Pancreas (tissue), 10 donors: ENCODE data around the gene DUSP16. TPM values are rescaled to one million over a fixed set of nuclear protein-coding genes. Genes with fewer than 3 reads are reported as not detected.

Experiments used
- ATAC-seq, 4 donors: fragments of 200-7000 bp; cut with Tn5 transposase; one replicate each; pipeline versions ENCODE4 v1.8.0 to v1.9.1; 2020; ENCODE audit warnings: mild to moderate bottlenecking in 4 of 4, moderate library complexity in 4 of 4
- DNase-seq, 6 donors: peaks; one replicate each; pipeline ENCODE4 v3.0.0-alpha.2; 2020
- FAIRE-seq: peaks from 2 replicates; lab custom pipeline; 2012; peaks lifted over from hg19 to GRCh38; lab: Jason Lieb, UNC
- H3K27ac ChIP-seq, 4 donors: fragments of 200-600 bp; sonication (generic); 1 replicate in 3 of 4; 2 replicates in 1 of 4; pipeline versions ENCODE4 v1.5.0 to v1.8.0; 2020
- H3K27me3 ChIP-seq, 4 donors: fragments of 200-600 bp; one replicate each; pipeline ENCODE4 v1.8.0; 2021
- H3K36me3 ChIP-seq, 3 donors: fragments of 200-600 bp; sonication (generic) in 1 of 3; one replicate each; pipeline versions ENCODE4 v1.5.0 to v1.8.0; 2020 to 2021
- H3K4me1 ChIP-seq, 3 donors: fragments of 200-600 bp; one replicate each; pipeline ENCODE4 v1.8.0; 2021
- H3K4me3 ChIP-seq, 4 donors: fragments of 200-600 bp; sonication (generic) in 2 of 4; one replicate each; pipeline versions ENCODE4 v1.5.0 to v1.8.0; 2020 to 2021
- H3K9me3 ChIP-seq, 4 donors: fragments of 200-600 bp; one replicate each; pipeline ENCODE4 v1.8.0; 2021
- WGBS, 2 donors: extraction: QIAGEN DNeasy Blood & Tissue Kit; methylation state at CpG; one replicate each; pipeline ENCODE4 v1.1.7; 2013; 5-methylcytosine and 5-hydroxymethylcytosine counted together
- intact Hi-C, 3 donors: fragments of 100-400 bp; cut with DNase I; formaldehyde crosslinking; loops; one replicate each; pipeline versions ENCODE4 v1.11.1 to v1.14.2; 2022
- polyA plus RNA-seq, 2 donors: library from polyadenylated mRNA; stranded (reverse); fragments of 200-250 nt; gene quantifications; one replicate each; pipeline ENCODE4 v1.2.3, GENCODE V29; 2013
- total RNA-seq, 6 donors: library from RNA; stranded (reverse); fragmentation: NEBNext Ultra II Directional in 4 of 6; extraction: Animal tissue kit (Norgen Biotek cat#: 25700) in 4 of 6; gene quantifications; one replicate each; pipeline versions ENCODE4 v1.2.1 to v1.2.4, GENCODE V29; 2021 to 2023
- TF ChIP-seq, protein P1 (sequence below), 4 donors: fragments of 200-600 bp; sonication (generic) in 3 of 4; IDR thresholded peaks; one replicate each; pipeline versions ENCODE4 v1.5.0 to v1.8.0; 2021; ENCODE audit warnings: antibody characterized with exemption in 4 of 4
- donor health status: healthy with polysubstance abuse.
- donor health status: DM: no; HTN: no; CAD: no; lungs with moderate emphysema.
- donor health status: DM: no; HTN: no; CAD: no.
- donor health status: control.
- donor health status: control.
- donor health status: Bipolar disorder and iron deficiency.
- donor health status: DM: yes; HTN: yes; CAD: no.
- donor health status: DM: no; HTN: no; CAD: no.
- donor health status: DM: no; HTN: no; CAD: no.
- donor health status: DM: yes; HTN: yes; CAD: no.

The DUSP16 gene
- total and polyA plus RNA-seq, 8 donors: 5.8 to 38.7 (median 26.5) TPM

- no peak for FAIRE-seq
- intact Hi-C loops: loop anchor here in 1 of 3 donors (10.0 kb wide), 1 partner anchor 187 kb away; no protein-coding TSS in a partner anchor
- Histone ChIP-seq H3K4me3 (peak overlapping the region; percentile 35 to 93 (median 69)), H3K27me3 (no peaks in the 10 kb centered on the region), H3K36me3 (no peaks in the 10 kb centered on the region), H3K9me3 (no peaks in the 10 kb centered on the region), H3K27ac (peak overlapping the region; percentile 89 to 100 (median 99)), H3K4me1 (peaks cover 10 to 31% (median 19%) of the 10 kb centered on the region in 3 donors)
- DNase-seq: peak; percentile 67 to 87 (median 77)
- TF ChIP-seq, protein P1, sequence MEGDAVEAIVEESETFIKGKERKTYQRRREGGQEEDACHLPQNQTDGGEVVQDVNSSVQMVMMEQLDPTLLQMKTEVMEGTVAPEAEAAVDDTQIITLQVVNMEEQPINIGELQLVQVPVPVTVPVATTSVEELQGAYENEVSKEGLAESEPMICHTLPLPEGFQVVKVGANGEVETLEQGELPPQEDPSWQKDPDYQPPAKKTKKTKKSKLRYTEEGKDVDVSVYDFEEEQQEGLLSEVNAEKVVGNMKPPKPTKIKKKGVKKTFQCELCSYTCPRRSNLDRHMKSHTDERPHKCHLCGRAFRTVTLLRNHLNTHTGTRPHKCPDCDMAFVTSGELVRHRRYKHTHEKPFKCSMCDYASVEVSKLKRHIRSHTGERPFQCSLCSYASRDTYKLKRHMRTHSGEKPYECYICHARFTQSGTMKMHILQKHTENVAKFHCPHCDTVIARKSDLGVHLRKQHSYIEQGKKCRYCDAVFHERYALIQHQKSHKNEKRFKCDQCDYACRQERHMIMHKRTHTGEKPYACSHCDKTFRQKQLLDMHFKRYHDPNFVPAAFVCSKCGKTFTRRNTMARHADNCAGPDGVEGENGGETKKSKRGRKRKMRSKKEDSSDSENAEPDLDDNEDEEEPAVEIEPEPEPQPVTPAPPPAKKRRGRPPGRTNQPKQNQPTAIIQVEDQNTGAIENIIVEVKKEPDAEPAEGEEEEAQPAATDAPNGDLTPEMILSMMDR (IDR thresholded peaks at IDR 0.05): no peak
- 0 to 1% methylated on average over 42 to 60 of the region's 60 CpGs for WGBS, 2 donors
- peak; percentile 30 to 52 (median 42) for ATAC-seq
Observed at GRCh38 chr12:12561371-12562015, 1.2 kb downstream of the DUSP16 start.

DNA sequence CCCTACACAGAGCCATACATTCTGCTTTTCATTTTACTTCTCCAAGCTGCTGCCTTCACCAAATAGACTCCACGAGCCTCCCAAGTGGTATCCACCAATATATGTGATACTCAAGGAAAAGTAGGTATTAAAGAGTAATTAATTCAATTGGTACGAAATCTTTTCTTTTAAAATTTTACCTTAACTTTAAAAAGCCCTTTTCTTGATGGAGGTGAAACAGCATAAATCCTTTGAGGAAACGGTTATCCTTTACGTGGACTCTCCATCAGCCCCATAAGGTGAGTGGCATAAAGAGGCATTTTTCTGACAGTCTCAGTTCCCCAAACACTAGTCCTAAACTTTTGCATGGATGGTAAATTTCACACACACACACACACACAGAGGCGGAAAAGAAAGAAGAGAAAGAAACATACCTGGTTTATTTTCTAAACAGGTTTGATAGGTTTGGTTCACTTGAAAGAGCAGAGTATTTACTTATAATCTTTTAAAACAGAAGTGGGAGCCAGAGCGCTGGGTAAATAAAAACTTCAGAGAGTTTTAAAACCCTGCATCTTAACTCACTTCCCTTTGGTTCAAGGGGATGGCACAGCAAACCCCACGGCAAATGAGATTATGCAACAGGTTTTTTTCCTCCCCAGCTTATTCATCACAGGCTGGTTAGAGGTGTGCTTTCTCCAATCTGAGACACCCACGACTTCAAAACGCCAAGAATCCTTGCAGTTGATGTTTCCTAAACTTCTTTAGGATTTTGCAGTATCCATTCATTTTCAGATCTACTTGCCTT, 1.9 kb downstream of the DUSP16 start:
- Histone ChIP-seq H3K36me3 (no peaks in the 10 kb centered on the region), H3K27ac (peak overlapping the region; percentile 89 to 100 (median 99)), H3K4me1 (peaks cover 10 to 31% (median 19%) of the 10 kb centered on the region in 3 donors), H3K9me3 (no peaks in the 10 kb centered on the region), H3K4me3 (peak overlapping the region; percentile 35 to 93 (median 69)), H3K27me3 (no peaks in the 10 kb centered on the region)
- DNase-seq (peak in 4 of 6 donors; percentile 47 to 72 (median 62)), FAIRE-seq (no peak), ATAC-seq (peak; percentile 45 to 71 (median 58))
- TF ChIP-seq, protein P1 (IDR thresholded peaks at IDR 0.05): no peak
- intact Hi-C loops: loop anchor here in 1 of 3 donors (10.0 kb wide), 1 partner anchor 186 kb away; no protein-coding TSS in a partner anchor
- 3% methylated on average over 9 of the region's 9 CpGs for WGBS, 2 donors

GRCh38 chr12:12559719-12560296, 2.9 kb downstream of the DUSP16 start:
- DNase-seq (no peak), FAIRE-seq (no peak), ATAC-seq (no peak)
- Histone ChIP-seq H3K4me3 (peak overlapping the region in 3 of 4 donors; percentile 5 to 93 (median 70)), H3K36me3 (no peaks in the 10 kb centered on the region), H3K27me3 (no peaks in the 10 kb centered on the region), H3K9me3 (no peaks in the 10 kb centered on the region), H3K27ac (peak overlapping the region in 2 of 4 donors; percentile 99), H3K4me1 (peaks cover 16 to 31% (median 19%) of the 10 kb centered on the region in 3 donors)
- intact Hi-C loops: loop anchor here in 1 of 3 donors (10.0 kb wide), 1 partner anchor 185 kb away; no protein-coding TSS in a partner anchor
- TF ChIP-seq, protein P1 (IDR thresholded peaks at IDR 0.05): no peak
- WGBS, 2 donors: 11 to 17% methylated on average over 3 of the region's 3 CpGs

DNA sequence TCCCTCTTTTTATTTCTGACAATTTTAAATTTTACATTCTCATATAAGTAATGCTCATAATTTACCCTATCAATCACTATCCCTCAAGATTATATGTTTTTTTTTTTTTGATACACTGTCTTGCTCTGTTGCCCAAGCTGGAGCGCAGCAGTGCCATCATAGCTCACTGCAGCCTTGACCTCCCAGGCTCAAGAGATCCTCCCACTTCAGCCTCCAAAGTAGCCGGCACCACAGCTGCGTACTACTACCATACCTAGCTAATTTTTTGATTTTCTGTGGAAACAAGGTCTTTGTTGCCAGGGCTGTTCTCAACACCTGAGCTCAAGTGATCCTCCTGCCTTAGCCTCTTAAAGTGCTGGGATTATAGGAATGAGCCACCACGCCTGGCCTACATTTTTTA, 4.4 kb downstream of the DUSP16 start:
- ATAC-seq (no peak), DNase-seq (no peak), FAIRE-seq (no peak)
- H3K4me3 ChIP-seq: peak overlapping the region in 1 of 4 donors; percentile 93
- H3K36me3 ChIP-seq: peaks cover 0 to 4% (median 0%) of the 10 kb centered on the region in 3 donors
- no peaks in the 10 kb centered on the region for H3K27me3 ChIP-seq
- H3K27ac ChIP-seq: no peak overlapping the region
- 86 to 97% methylated on average over 4 of the region's 4 CpGs for WGBS, 2 donors
- intact Hi-C loops: no loop called here
- TF ChIP-seq, protein P1 (IDR thresholded peaks at IDR 0.05): no peak
- peaks cover 10 to 25% (median 13%) of the 10 kb centered on the region in 3 donors for H3K4me1 ChIP-seq
- H3K9me3 ChIP-seq: no peaks in the 10 kb centered on the region
